KMS-11 (cell line): ENCODE data around the gene DOK3.

ENCODE experiments used
- H2AFZ ChIP-seq: fragments of 200-600 bp; sonication (generic); 2 replicates; pipeline ENCODE4 v1.6.1; 2016; ENCODE audit warnings: antibody characterized with exemption, mixed run types, low read depth
- H3K27ac ChIP-seq: fragments of 200-600 bp; sonication (generic); 2 replicates; pipeline ENCODE4 v1.6.1; 2016; ENCODE audit warnings: mild to moderate bottlenecking, mixed run types
- H3K27me3 ChIP-seq: fragments of 200-600 bp; sonication (generic); 2 replicates; pipeline ENCODE4 v1.6.1; 2017; ENCODE audit warnings: mild to moderate bottlenecking, low read depth, mixed run types, moderate library complexity; ENCODE audit not compliant: insufficient read depth
- H3K36me3 ChIP-seq: fragments of 200-600 bp; sonication (generic); 2 replicates; pipeline ENCODE4 v1.6.1; 2017; ENCODE audit warnings: mild to moderate bottlenecking, mixed run types; ENCODE audit not compliant: insufficient read depth
- H3K4me1 ChIP-seq: fragments of 200-600 bp; sonication (generic); 2 replicates; pipeline ENCODE4 v1.6.1; 2016; ENCODE audit warnings: mild to moderate bottlenecking, low read depth, mixed run types; ENCODE audit not compliant: poor library complexity, severe bottlenecking
- H3K4me2 ChIP-seq: fragments of 200-600 bp; sonication (generic); 2 replicates; pipeline ENCODE4 v1.7.0; 2016; ENCODE audit warnings: mild to moderate bottlenecking, mixed run types
- H3K4me3 ChIP-seq: fragments of 200-600 bp; sonication (generic); IDR thresholded peaks from 2 replicates; pipeline ENCODE4 v1.6.1; 2017; ENCODE audit warnings: low read depth, low read length, mixed read lengths; ENCODE audit not compliant: insufficient read depth
- H3K79me2 ChIP-seq: fragments of 200-600 bp; sonication (generic); 2 replicates; pipeline ENCODE4 v1.6.1; 2016; ENCODE audit warnings: low read depth, mixed run types; ENCODE audit not compliant: insufficient read depth
- H3K9ac ChIP-seq: fragments of 200-600 bp; sonication (generic); 2 replicates; pipeline ENCODE4 v1.6.1; 2016; ENCODE audit warnings: mild to moderate bottlenecking, mixed run types
- H4K20me1 ChIP-seq: fragments of 200-600 bp; sonication (generic); 2 replicates; pipeline ENCODE4 v1.6.1; 2016; ENCODE audit warnings: mild to moderate bottlenecking, mixed run types; ENCODE audit not compliant: insufficient read depth
- CTCF ChIP-seq: fragments of 200-600 bp; sonication (generic); conservative IDR thresholded peaks from 2 replicates; pipeline ENCODE4 v1.6.1; 2017; ENCODE audit warnings: low read depth, mild to moderate bottlenecking, antibody characterized with exemption, low read length, moderate library complexity, mixed read lengths

Gene DOK3

GRCh38 chr5:177496070-177496726 lies 13.4 kb downstream of the DOK3 start:
- no peak overlapping the region for H3K4me2 ChIP-seq
- H3K27ac ChIP-seq: no peak overlapping the region
- H3K36me3 ChIP-seq: no peaks in the 10 kb centered on the region
- H3K9ac ChIP-seq: no peak overlapping the region
- no peaks in the 10 kb centered on the region for H3K79me2 ChIP-seq
- H2AFZ ChIP-seq: no peak overlapping the region
- no peaks in the 10 kb centered on the region for H3K27me3 ChIP-seq
- 0 out of 2 replicates have a peak, but pooled peaks have one; percentile 21 for TF ChIP-seq CTCF
- H3K4me1 ChIP-seq: peaks cover 3% of the 10 kb centered on the region
- no peaks in the 10 kb centered on the region for H4K20me1 ChIP-seq
- no peak overlapping the region for H3K4me3 ChIP-seq

GRCh38 chr5:177495243-177496060 lies 14.2 kb downstream of the DOK3 start:
- Histone ChIP-seq H3K27ac (no peak overlapping the region), H2AFZ (no peak overlapping the region), H3K9ac (no peak overlapping the region), H3K4me2 (no peak overlapping the region), H3K79me2 (no peaks in the 10 kb centered on the region), H3K4me1 (peaks cover 3% of the 10 kb centered on the region), H4K20me1 (no peaks in the 10 kb centered on the region), H3K4me3 (no peak overlapping the region), H3K36me3 (no peaks in the 10 kb centered on the region), H3K27me3 (no peaks in the 10 kb centered on the region)
- no peak for TF ChIP-seq CTCF

- no peak for TF ChIP-seq CTCF
- no peaks in the 10 kb centered on the region for H3K36me3 ChIP-seq
- no peak overlapping the region for H3K27ac ChIP-seq
- peaks cover 3% of the 10 kb centered on the region for H3K4me1 ChIP-seq
- H3K27me3 ChIP-seq: no peaks in the 10 kb centered on the region
- no peaks in the 10 kb centered on the region for H4K20me1 ChIP-seq
- H3K4me3 ChIP-seq: no peak overlapping the region
- H3K9ac ChIP-seq: no peak overlapping the region
- no peak overlapping the region for H3K4me2 ChIP-seq
- no peaks in the 10 kb centered on the region for H3K79me2 ChIP-seq
- H2AFZ ChIP-seq: no peak overlapping the region
Observed at GRCh38 chr5:177494346-177495195, 15.1 kb downstream of the DOK3 start.

- Histone ChIP-seq H3K79me2 (no peaks in the 10 kb centered on the region), H4K20me1 (no peaks in the 10 kb centered on the region), H3K36me3 (no peaks in the 10 kb centered on the region), H3K4me3 (no peak overlapping the region), H3K4me2 (no peak overlapping the region), H3K4me1 (peaks cover 6% of the 10 kb centered on the region), H2AFZ (no peak overlapping the region), H3K9ac (no peak overlapping the region), H3K27me3 (no peaks in the 10 kb centered on the region), H3K27ac (no peak overlapping the region)
- no peak for TF ChIP-seq CTCF
Observed at GRCh38 chr5:177493795-177494345, 15.8 kb downstream of the DOK3 start.
